NCI-H146 treated with DMSO at 0.1 percent for 48 hours (cell line): Measurements from ENCODE around the gene DNAI1.
"Not testable (repeated sequence)": the region's sequence is repeated elsewhere in the genome, so short reads cannot be mapped to it uniquely, and the experiment has no call there.

Source experiments
- DNase-seq: peaks from one replicate; lab custom pipeline; 2025; ENCODE audit not compliant: unreplicated experiment; lab: John Stamatoyannopoulos, UW

DNAI1 gene

DNA sequence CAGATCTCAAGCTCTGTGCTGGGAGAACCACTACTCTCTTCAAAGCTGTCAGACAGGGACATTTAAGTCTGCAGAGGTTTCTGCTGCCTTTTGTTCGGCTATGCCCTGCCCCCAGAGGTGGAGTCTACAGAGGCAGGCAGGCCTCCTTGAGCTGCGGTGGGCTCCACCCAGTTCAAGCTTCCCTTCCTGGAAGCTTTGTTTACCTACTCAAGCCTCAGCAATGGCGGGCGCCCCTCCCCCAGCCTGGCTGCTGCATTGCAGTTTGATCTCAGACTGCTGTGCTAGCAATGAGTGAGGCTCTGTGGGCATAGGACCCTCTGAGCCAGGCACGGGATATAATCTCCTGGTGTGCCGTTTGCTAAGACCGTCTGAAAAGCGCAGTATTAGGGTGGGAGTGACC, 73.4 kb downstream of the DNAI1 start:
- not testable (repeated sequence) for DNase-seq

DNA sequence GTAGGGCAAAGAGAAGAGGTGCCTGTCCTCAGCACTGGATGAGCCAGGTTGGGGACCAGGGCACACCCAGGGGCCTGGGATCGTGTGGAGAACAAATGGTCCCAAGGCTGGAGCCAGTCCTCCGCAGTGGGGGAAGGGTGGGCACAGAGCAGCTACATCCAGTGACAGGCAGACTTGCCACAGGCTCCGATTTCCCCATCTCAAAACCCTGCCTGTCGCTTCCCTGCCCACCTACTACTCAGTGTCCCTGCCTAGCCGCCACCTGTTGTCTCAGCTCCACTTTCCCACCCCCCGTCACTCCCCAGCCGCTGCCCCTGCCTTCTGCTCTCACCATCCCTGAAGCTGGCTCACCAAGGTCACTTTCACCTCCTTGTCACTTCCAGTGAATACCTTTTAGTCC, 78.1 kb downstream of the DNAI1 start:
- DNase-seq = no peak

DNA sequence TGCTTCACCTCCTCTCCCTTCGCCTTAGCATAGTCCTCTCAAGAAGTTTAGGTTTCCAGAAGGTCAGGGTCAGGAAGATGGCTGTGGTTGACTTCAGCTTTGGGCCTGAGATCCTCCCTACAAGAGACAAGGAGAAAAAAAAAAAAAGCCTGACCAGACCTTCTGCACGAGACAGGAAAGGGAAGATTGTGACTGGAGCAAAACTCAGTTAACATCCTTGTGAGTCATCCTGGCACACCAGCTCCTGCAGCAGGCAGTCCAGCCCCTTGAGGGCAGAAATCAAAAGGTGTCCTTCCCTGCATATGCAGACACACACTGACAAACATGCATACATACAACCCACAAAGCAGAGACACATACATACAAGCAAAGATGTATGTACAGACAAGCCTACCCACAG, 82.2 kb downstream of the DNAI1 start:
- DNase-seq = no peak

DNA sequence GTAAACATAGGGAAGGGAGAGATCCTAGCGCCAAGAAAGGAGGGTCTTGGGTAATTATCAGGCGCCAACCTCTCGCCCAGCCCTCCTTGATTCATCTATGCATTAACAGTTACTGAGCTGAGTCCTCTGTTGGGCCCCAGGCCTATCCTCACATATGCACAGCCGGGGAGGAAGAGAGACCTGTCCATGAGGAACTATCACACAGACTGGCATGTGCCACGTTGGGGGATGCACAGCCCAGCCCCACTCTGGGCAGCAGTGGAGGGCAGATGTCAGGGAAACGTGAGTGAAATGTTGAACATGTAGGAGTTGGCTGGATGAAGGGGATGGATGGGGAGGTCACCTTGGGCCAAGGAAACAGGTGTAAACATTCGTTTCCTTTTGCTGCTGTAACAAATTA, 82.9 kb downstream of the DNAI1 start:
- no peak for DNase-seq

- no peak for DNase-seq
Measured at GRCh38 chr9:34544035-34544434, 85.4 kb downstream of the DNAI1 start.

DNA sequence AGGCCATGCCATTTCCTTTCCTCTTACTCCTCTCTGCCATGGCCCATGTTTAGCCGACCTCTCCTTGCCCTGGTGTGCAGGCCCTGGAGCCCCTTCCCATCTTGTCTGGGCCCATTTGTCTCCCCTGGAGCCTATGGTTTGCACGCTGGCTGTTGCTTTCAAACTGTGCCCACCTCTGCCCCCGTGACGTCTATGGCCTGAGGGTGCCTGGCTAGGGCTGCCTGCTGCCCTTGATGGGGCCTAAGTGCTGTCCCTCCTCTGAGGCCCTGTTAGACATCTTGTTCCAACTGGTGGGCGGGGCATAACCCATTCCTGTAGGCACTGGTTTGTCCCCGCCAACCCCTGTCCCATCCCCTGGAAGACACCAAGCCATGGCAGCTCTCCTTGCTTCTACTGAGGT, 86.9 kb downstream of the DNAI1 start:
- DNase-seq = no peak

GRCh38 chr9:34546102-34546833, 87.7 kb downstream of the DNAI1 start:
- no peak for DNase-seq

GRCh38 chr9:34546834-34547827, 88.5 kb downstream of the DNAI1 start:
- DNase-seq = peak; percentile 39

GRCh38 chr9:34547960-34548611, 89.5 kb downstream of the DNAI1 start:
- DNase-seq = peak; percentile 56

DNA sequence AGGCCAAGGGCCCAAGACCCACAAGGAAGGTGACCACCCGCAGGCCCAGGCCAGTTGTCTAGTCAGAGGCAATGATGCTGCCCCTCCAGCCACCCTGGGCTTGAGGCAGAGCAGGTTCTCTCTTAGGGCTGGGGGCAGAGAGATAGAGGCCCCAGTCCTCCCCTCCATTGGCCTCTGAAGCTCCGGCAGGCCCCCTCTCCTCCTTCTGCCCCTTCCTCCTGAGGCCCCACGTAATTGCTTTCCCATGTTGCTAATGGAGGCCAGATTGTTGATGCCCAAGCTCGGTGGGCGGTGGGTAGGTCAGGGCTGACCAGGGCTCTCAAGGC, 90.8 kb downstream of the DNAI1 start:
- DNase-seq = no peak

GRCh38 chr9:34550016-34550680, 91.5 kb downstream of the DNAI1 start:
- no peak for DNase-seq

GRCh38 chr9:34550681-34551270, 92.2 kb downstream of the DNAI1 start:
- no peak for DNase-seq

- no peak for DNase-seq
Measured at GRCh38 chr9:34551751-34552605, 93.4 kb downstream of the DNAI1 start.

- no peak for DNase-seq
Measured at GRCh38 chr9:34552606-34552981, 94.0 kb downstream of the DNAI1 start.

DNA sequence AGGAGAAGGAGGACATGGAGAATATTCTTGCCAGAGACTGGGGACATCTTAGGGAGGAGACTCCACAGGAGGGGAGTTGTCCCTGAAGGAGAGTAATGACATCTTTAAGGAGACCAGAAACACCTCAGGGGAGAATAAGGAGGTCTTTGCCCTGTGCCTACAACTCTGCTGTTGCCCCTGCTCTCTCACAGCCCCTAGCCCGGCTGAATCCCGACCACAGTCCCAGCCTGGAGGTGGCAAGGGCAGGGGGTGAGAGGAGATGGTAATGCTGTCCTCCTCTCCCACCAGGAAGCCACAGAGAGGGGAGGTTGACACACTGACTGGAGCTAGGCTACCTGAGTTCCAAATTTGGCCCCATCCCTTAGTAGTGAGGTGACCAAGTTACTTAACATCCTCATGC, 94.4 kb downstream of the DNAI1 start:
- no peak for DNase-seq

- no peak for DNase-seq
Measured at GRCh38 chr9:34553511-34554021, 95.0 kb downstream of the DNAI1 start.

- DNase-seq = peak; percentile 11
Measured at GRCh38 chr9:34554211-34555001, 95.8 kb downstream of the DNAI1 start.

DNA sequence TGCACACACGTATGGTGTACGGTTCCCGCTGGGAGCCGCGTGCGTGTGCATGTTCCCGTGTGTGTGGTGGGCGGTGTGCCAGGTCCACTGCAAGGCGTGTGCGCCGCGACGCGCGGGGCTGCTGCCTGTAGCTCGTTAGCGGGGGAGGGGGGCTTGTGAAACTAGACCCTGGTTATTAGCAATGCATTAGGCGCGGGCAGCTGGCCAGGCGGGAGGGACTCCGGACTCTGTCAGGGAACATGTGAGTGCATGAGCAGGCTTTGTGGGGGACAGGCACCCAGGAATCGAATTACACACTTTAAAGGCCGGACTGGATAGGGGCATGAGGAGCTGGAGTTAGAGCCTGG, 96.4 kb downstream of the DNAI1 start:
- no peak for DNase-seq

DNA sequence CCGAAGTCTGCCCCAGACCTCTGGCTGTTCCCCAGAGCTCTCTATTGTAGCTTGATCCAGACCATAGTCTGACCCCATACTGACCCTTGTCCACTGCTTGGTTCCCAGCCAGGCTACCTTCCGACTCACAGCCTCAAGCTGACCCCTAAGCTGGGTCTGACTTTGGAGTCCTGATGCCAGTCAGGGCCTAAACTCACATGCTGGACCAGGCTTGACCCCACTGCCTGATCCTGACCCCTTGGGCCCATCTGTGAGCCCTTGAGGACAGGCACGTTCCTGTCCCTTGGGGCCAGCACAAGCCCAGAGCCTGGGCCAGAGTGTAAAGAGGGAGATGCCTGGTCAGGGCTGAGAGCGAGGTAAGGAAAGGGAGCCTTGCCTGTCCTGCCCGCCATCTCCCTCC, 96.9 kb downstream of the DNAI1 start:
- no peak for DNase-seq
